Measurements from ENCODE around the gene RBM20.
"Not testable (repeated sequence)": the region's sequence is repeated elsewhere in the genome, so short reads cannot be mapped to it uniquely, and the experiment has no call there.

RBM20 gene

GRCh38 chr10:110636572-110636931, 7.6 kb upstream of the RBM20 start:
- TF ChIP-seq CTCF (IDR thresholded peaks at IDR 0.05; ENCODE audit: low read depth, low read length, missing control alignments), result no peak
- DNase-seq (ENCODE audit: low read depth), result no peak
- H3K4me3 ChIP-seq (ENCODE audit: low read depth, low read length), result no peak overlapping the region

GRCh38 chr10:110636932-110637557, 7.1 kb upstream of the RBM20 start:
- H3K4me3 ChIP-seq (ENCODE audit: low read depth, low read length), result no peak overlapping the region
- no peak for TF ChIP-seq CTCF (IDR thresholded peaks at IDR 0.05; ENCODE audit: low read depth, low read length, missing control alignments)
- DNase-seq (ENCODE audit: low read depth), result no peak

- no peak for TF ChIP-seq CTCF (IDR thresholded peaks at IDR 0.05; ENCODE audit: low read depth, low read length, missing control alignments)
- DNase-seq (ENCODE audit: low read depth), result no peak
These were observed 6.5 kb upstream of the RBM20 start for GRCh38 chr10:110637558-110638053.

GRCh38 chr10:110638319-110638718, 5.8 kb upstream of the RBM20 start:
- DNase-seq (ENCODE audit: low read depth), result no peak
- no peak for TF ChIP-seq CTCF (IDR thresholded peaks at IDR 0.05; ENCODE audit: low read depth, low read length, missing control alignments)
- no peak overlapping the region for H3K4me3 ChIP-seq (ENCODE audit: low read depth, low read length)

More at GRCh38 chr10:110637558-110638053, 6.5 kb upstream of the RBM20 start:
- H3K4me3 ChIP-seq (ENCODE audit: low read depth, low read length), result no peak overlapping the region

- not testable (repeated sequence) for H3K4me3 ChIP-seq (ENCODE audit: low read depth, low read length); DNase-seq (ENCODE audit: low read depth)
These were observed 5.1 kb upstream of the RBM20 start for GRCh38 chr10:110639046-110639445.

- not testable (repeated sequence) for DNase-seq (ENCODE audit: low read depth); H3K4me3 ChIP-seq (ENCODE audit: low read depth, low read length)
These were observed 4.3 kb upstream of the RBM20 start for GRCh38 chr10:110639858-110640257.

- TF ChIP-seq CTCF (IDR thresholded peaks at IDR 0.05; ENCODE audit: low read depth, low read length, missing control alignments), result no peak
- no peak for DNase-seq (ENCODE audit: low read depth)
- H3K4me3 ChIP-seq (ENCODE audit: low read depth, low read length), result no peak overlapping the region
These were observed 2.9 kb upstream of the RBM20 start for GRCh38 chr10:110641256-110641655.

GRCh38 chr10:110642204-110643034, 1.7 kb upstream of the RBM20 start:
- no peak for DNase-seq (ENCODE audit: low read depth)
- no peak for TF ChIP-seq CTCF (IDR thresholded peaks at IDR 0.05; ENCODE audit: low read depth, low read length, missing control alignments)
- H3K4me3 ChIP-seq (ENCODE audit: low read depth, low read length), result no peak overlapping the region

Data from GM12864 (cell line).